Prostate gland (tissue), 2 donors: ENCODE measurements around the gene UGT1A6. TPM values are rescaled to one million over a fixed set of nuclear protein-coding genes. Genes with fewer than 3 reads are reported as not detected.

Experiments
- DNase-seq: peaks from one replicate; pipeline ENCODE4 v3.0.0-alpha.2; 2019; ENCODE audit warnings: low spot score
- H3K27ac ChIP-seq, 2 donors: fragments of 200-600 bp; sonication (generic); 2 replicates each; pipeline ENCODE4 v1.5.1; 2017 to 2019
- H3K27me3 ChIP-seq: fragments of 200-600 bp; sonication (generic); replicated peaks from 2 replicates; pipeline ENCODE4 v1.5.1; 2019; ENCODE audit not compliant: insufficient read depth
- H3K36me3 ChIP-seq, 2 donors: fragments of 200-600 bp; sonication (generic); 1 replicate in 1 of 2; 2 replicates in 1 of 2; pipeline versions ENCODE4 v1.5.1 to v1.8.1; 2017 to 2019
- H3K4me1 ChIP-seq: fragments of 200-600 bp; sonication (generic); replicated peaks from 2 replicates; pipeline ENCODE4 v1.5.1; 2019
- H3K4me3 ChIP-seq, 2 donors: fragments of 200-600 bp; sonication (generic); 2 replicates each; pipeline ENCODE4 v1.5.1; 2017 to 2019
- H3K9me3 ChIP-seq: fragments of 200-600 bp; sonication (generic); 2 replicates; pipeline ENCODE4 v1.5.1; 2017
- CTCF ChIP-seq, 4 experiments: fragments of 200-600 bp in 2 of 4; fragments of 450-650 bp in 2 of 4; sonication (generic) in 2 of 4; IDR thresholded peaks; 1 replicate in 3 of 4; 2 replicates in 1 of 4; pipeline ENCODE4 v1.5.1; 2016 to 2019; ENCODE audit warnings: antibody characterized with exemption in 4 of 4, mild to moderate bottlenecking in 2 of 4, moderate library complexity in 2 of 4
- POLR2A ChIP-seq: fragments of 450-650 bp; IDR thresholded peaks from one replicate; pipeline ENCODE4 v1.6.1; 2016; ENCODE audit warnings: antibody characterized with exemption, mild to moderate bottlenecking
- POLR2AphosphoS5 ChIP-seq: sonication (generic); formaldehyde crosslinking; IDR thresholded peaks from one replicate; pipeline ENCODE4 v1.6.1; 2017; ENCODE audit warnings: antibody characterized with exemption
- WGBS: methylation state at CpG from one replicate; pipeline ENCODE4 v1.1.5; 2018; 5-methylcytosine and 5-hydroxymethylcytosine counted together
- intact Hi-C: fragments of 100-400 bp; cut with DNase I; formaldehyde crosslinking; loops from one replicate; pipeline ENCODE4 v1.14.2; 2022
- total RNA-seq, 2 donors: library from RNA; depleted of rRNA; stranded (reverse); fragments of >200 nt; gene quantifications; one replicate each; pipeline ENCODE4 v1.1.0, GENCODE V29; 2016

UGT1A6 gene
- total RNA-seq, 2 donors from 2014 or later = 0.85 to 6.6 TPM

DNA sequence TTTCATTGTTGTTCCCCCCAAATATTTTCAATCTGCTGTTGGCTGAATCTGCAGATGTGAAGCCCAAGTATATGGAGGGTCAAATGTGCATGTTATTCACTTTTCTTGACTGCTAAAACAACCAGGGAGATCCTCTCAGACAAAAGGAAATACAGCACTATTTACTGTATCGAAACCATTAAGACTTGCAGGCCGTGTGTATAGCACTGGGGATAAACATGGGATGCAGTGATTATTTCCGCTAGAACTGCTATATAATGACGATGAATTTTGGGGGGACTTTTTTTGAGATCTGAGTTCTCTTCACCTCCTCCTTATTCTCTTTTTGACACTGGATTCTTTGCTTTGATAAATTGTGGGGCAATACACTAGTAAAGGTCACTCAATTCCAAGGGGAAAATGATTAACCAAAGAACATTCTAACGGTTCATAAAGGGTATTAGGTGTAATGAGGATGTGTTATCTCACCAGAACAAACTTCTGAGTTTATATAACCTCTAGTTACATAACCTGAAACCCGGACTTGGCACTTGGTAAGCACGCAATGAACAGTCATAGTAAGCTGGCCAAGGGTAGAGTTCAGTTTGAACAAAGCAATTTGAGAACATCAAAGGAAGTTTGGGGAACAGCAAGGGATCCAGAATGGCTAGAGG, 63.9 kb downstream of the UGT1A6 start:
- Histone ChIP-seq H3K27ac (no peak overlapping the region), H3K9me3 (no peaks in the 10 kb centered on the region), H3K36me3 (no peaks in the 10 kb centered on the region), H3K27me3 (no peaks in the 10 kb centered on the region), H3K4me3 (no peak overlapping the region), H3K4me1 (no peaks in the 10 kb centered on the region)
- intact Hi-C loops = no loop called here
- no peak for DNase-seq
- TF ChIP-seq CTCF (IDR thresholded peaks at IDR 0.05) (no peak), POLR2A (no peak), POLR2AphosphoS5 (no peak)
- WGBS = 65% methylated on average over 7 of the region's 7 CpGs

DNA sequence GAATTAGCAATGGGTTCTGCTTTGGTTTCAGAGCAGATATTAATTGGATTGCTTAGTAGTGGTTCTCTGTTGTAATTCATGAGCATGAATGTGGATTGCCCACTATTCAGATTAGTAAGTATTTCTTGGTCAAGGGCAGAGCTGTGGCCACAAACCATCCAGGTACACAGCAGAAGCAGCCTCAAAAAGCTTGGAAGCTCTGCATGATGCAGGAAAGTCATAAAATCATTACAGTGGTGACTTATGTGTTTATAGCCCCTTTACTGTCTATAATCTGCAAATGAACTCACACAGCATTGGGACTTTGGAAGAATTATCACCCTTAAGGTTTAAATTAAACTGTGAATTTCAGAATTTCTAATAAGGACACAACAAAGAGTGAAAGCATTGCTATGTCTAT, 65.5 kb downstream of the UGT1A6 start:
- H3K4me3 ChIP-seq = no peak overlapping the region
- no peaks in the 10 kb centered on the region for H3K4me1 ChIP-seq
- no peaks in the 10 kb centered on the region for H3K36me3 ChIP-seq
- H3K27ac ChIP-seq = no peak overlapping the region
- no peak for DNase-seq
- intact Hi-C loops = no loop called here
- no peaks in the 10 kb centered on the region for H3K27me3 ChIP-seq
- TF ChIP-seq POLR2A (no peak), POLR2AphosphoS5 (no peak), CTCF (IDR thresholded peaks at IDR 0.05) (no peak)
- no peaks in the 10 kb centered on the region for H3K9me3 ChIP-seq

- no peak for TF ChIP-seq POLR2AphosphoS5
- no peak for TF ChIP-seq POLR2A
- no peak for TF ChIP-seq CTCF (IDR thresholded peaks at IDR 0.05)
- Histone ChIP-seq H3K4me3 (no peak overlapping the region), H3K9me3 (no peaks in the 10 kb centered on the region), H3K27ac (no peak overlapping the region), H3K4me1 (no peaks in the 10 kb centered on the region), H3K27me3 (no peaks in the 10 kb centered on the region), H3K36me3 (no peaks in the 10 kb centered on the region)
- no peak for DNase-seq
- 88% methylated on average over 2 of the region's 2 CpGs for whole genome bisulfite sequencing
- intact Hi-C loops = no loop called here
These were observed 66.2 kb downstream of the UGT1A6 start for GRCh38 chr2:233758849-233759248.

- no peak for TF ChIP-seq POLR2AphosphoS5
- no peak for TF ChIP-seq CTCF (IDR thresholded peaks at IDR 0.05)
- no peak for TF ChIP-seq POLR2A
- Histone ChIP-seq H3K4me3 (no peak within 1 kb of the TSS), H3K27me3 (no peaks in the 10 kb centered on the region), H3K4me1 (no peaks in the 10 kb centered on the region), H3K9me3 (no peaks in the 10 kb centered on the region), H3K27ac (no peak within 1 kb of the TSS), H3K36me3 (no peaks in the 10 kb centered on the region)
- intact Hi-C loops = no loop called here
- no peak for DNase-seq
- WGBS = 91% methylated on average over 6 of the region's 6 CpGs
These were observed 67.4 kb downstream of the UGT1A6 start, which contains the start of gene UGT1A1 for GRCh38 chr2:233760043-233760442. TSS of gene UGT1A1 (plus strand) at chr2:233760270. CDS start at chr2:233760288, 18 bp downstream.

- WGBS = 89% methylated on average over 4 of the region's 4 CpGs
- no peak for TF ChIP-seq POLR2AphosphoS5
- no peak overlapping the region for H3K27ac ChIP-seq
These were observed 68.5 kb downstream of the UGT1A6 start for GRCh38 chr2:233761040-233761769.

More at GRCh38 chr2:233761040-233761769, 68.5 kb downstream of the UGT1A6 start:
- Histone ChIP-seq H3K27me3 (no peaks in the 10 kb centered on the region), H3K9me3 (no peaks in the 10 kb centered on the region), H3K4me3 (no peak overlapping the region), H3K36me3 (no peaks in the 10 kb centered on the region), H3K4me1 (no peaks in the 10 kb centered on the region)
- intact Hi-C loops = no loop called here
- no peak for DNase-seq
